DMS153 (cell line): ENCODE measurements around the gene PTGER1.
"Not testable (repeated sequence)": the region's sequence is repeated elsewhere in the genome, so short reads cannot be mapped to it uniquely, and the experiment has no call there.

Experiments used
- DNase-seq: peaks from one replicate; lab custom pipeline; 2025; lab: John Stamatoyannopoulos, UW

PTGER1 gene, protein sequence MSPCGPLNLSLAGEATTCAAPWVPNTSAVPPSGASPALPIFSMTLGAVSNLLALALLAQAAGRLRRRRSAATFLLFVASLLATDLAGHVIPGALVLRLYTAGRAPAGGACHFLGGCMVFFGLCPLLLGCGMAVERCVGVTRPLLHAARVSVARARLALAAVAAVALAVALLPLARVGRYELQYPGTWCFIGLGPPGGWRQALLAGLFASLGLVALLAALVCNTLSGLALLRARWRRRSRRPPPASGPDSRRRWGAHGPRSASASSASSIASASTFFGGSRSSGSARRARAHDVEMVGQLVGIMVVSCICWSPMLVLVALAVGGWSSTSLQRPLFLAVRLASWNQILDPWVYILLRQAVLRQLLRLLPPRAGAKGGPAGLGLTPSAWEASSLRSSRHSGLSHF

DNA sequence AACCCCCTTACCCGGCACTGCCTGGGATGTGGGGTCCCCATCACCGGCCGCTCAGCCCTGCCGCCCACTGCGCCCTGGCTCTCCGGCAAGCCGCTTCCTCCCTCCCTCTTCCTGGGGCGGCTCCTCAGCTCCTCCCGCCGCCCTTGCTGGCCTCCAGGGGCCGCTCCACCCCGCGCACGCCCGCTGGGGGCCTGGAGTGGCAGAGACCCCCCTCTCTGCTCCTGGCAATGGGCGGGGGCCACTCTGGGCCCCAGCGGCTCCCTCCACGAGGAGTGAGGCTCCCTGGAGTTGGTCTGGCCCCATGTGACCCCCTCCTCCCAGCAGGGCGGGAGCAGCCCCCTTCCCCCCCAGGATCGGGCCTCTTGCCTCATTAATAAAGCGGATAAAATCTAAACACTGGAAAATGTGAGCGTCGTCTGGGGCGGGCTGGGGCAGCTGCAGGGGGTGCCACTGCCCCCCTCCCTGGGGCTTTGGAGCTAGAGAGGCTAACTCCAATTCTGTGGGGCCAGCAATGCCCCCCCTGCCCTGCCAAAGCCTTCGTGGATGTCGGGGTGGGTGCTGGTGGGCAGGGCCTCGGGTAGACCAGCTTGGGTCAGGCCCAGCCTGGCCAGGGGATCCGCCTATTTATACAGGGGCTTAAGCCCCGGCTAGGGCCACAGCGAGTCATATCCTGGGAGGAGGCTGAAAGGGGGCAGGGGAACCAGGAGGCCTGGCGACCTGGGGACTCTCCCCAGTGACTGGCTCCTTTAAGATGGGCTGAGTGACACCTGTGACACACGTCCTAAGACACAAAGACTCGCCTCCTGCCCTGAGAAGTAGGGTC, at the start of gene PTGER1:
Gene PTGER1 (minus strand): TSS at position 104 of the 823 bp plus-strand sequence. CDS start 1,034 bp downstream, outside the sequence.
- no peak for DNase-seq

DNA sequence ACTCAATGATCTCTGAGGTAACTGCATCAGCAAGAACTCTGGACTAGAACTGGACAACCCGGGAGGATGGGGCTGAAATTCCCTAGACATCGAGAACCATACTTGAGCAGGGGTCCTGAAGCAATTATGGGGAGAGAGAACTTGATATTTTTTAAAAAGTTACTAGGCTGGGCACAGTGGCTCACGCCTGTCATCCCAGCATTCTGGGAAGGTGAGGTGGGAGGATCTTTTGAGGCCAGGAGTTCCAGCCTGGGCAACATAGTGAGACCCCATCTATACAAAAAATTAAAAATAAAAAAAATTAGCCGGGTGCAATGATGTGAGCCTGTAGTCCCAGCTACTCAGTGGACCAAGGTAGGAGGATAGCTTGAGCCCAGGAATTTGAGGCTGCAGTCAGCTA, 45.4 kb upstream of the PTGER1 start:
- no peak for DNase-seq

DNA sequence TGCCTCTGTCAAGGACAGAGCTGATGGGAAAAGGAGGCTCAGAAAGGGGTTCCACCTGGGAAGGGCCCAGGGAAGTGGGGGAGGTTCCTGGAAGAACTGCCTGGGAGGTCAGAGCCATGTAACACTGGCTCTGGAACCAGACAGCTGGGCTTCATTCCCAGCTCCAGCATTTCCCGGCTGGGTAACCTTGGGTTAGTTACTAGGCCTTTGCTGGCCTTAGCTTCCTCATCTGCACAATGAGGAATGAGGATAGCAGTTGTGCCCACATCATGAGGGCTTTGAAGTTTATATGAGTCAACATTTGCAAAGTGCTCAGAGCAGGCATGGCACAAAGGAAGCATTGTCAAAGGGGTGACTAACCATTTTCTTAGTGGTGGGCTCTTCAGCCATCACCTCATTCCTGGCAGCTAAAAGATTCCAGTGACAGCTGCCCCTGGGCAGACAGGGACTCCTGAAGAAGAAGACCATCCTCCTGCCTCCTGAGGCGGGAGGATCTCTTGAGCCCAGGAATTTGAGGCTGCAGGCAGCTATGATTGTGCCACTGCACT, 44.8 kb upstream of the PTGER1 start:
- peak; percentile 18 for DNase-seq

DNA sequence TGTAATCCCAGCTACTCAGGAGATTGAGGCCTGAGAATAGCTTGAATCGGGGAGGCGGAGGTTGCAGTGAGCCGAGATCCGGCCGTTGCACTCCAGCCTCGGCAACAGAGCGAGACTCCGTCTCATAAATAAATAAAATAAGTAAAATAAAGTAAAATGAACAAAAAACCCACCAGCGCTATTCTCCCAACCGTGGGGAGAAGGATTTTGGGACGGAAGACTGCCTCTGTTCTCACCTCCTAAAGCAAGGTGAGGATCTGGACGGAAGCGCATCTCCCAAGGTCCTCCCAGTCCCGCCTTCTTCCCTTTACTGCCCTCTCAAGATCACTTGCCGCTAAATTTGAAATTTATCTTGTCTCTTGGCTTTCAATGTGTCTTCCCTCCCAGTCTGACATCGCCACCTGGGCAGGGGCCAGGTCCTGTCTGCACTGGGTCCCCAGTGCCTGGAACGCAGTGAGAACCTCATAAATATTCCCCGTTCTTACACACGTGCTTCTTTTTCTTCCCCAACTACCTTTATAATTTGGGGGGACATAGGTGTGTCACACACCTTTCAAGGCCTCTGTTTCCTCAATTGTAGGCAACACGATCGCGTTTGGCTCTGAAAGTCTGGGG, 44.2 kb upstream of the PTGER1 start:
- no peak for DNase-seq

DNA sequence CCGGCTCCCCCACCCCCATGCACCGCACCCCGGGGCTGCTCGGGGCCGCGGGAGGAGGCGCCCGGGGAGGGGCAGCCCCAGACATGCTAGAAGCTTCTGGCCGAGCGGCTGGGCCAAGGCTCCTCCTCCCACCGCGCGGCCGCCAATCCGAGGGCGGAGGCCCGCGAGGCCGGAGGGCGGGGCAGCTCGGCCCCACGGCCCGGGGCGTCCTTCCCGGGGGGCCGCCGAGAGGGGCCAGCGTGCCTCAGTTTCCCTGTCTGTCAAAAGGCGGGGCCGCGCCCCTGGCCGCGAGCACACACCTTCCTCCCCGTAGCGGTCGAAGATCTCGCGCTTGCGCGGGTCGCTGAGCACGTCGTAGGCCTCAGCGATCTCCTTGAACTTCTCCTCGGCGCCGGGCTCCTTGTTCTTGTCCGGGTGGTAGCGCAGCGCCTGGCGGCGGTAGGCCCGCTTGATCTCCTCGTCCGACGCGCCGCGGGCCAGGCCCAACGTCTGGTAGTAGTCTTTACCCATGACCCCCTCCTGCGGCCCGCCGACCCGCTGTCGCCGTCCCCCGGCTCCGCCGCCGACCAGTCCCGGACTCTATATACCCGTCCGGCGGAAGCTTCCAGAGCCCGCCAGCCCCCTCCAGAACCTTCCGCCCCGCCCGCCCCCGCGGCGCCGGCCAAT, 42.8 kb upstream of the PTGER1 start, which contains the start of gene DNAJB1:
Gene DNAJB1 (minus strand): TSS at position 558 of the 666 bp plus-strand sequence. CDS start 48 bp downstream, at position 510.
- DNase-seq = no peak

DNA sequence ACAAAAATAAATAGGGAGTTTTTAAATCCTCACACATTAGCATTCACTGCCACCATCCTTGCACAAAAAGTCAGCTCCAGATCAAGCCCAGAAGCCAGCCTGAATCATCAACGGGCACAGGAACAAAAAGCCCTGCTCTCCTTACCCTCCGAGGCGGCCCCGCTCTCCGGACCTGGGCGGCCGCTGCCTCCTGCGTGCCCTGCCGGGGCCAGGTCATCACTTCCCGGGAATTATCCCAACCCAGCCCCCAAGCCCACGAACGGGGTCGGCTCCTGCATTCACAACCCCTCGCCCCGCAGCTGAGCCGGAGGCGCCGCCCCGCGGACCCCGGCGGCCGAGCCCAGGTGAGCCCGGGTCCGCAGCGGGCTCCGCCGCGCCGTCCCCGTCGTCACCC, 42.3 kb upstream of the PTGER1 start:
- DNase-seq = no peak

DNA sequence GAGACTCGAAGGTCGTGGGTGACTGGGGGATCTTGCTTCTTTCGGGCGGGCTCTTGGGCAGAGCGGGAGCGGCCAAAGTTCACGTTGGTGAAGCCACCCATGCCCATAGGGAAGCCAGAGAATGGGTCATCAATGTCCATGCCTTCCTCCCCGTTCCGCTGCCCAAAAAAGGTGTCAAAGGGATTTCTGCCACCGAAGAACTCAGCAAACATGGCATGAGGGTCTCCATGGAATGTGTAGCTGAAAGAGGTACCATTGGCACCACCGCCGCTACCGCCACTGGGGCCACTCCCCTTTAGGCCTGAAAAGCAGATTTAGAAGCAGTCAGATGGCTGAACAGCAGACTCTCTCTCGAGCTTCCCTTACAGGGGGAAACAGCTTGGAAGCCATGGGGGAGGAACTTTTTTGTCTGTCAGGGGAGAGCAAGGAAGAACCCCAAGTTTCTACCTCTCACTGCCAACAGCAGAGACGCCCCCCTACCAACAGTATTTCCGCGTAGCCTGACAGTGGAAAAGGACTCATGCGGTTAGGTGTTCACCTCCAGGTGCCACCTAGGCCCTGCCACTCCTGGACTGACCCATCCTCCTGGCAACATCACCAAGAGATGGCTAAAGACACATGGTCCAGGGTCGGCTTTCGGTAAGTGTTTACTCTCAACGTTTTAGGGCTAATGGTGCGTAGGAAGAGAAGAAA, 41.7 kb upstream of the PTGER1 start:
- no peak for DNase-seq

DNA sequence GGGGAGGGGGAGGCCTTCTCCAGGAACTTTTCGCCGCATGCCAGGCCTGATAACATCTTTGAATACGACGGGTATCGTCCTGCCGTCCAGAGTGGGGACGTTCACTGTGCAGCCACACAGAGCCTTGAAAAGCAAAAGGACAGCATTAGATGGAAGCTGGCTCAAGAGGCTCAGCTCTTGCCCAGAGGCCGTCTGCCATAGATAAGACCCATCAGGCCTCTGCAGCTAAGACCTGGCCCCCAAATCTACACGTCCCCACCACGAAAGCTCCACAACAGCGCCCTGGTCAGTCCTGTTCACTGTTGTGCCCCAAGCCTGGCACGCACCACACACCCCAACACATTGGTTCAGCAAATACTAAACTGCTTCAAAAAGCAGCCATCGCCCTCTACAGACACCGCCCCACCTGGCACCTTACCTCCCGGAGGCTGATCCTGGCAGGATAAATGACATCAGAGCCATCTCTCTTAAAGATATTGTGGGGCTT, 40.9 kb upstream of the PTGER1 start:
- DNase-seq = no peak

DNA sequence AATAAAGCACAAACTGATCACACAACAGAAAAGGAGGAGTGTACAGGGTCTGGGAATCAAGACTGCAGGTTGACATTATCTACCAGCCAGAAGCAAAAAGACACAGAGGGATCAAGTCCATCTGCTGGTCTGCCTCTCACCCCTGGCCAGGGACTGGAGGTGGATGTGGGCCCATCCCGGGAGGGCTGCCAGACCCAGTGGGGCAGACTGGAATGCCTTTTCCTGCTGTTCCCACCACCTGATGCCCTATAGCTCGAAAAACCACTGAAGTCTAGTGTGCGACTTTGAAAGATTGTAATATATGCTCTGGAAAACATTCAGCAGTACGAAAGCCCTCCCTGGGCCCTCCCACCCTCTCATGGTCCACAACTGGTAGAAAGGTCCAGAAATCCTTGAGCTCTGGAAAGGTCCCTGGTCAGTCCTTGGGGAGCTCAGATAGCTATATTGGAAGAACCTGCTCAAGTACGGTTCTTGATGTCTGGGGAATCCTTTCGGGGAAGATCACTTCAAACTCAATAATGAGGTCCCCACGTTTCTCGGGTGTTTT, 40.4 kb upstream of the PTGER1 start:
- no peak for DNase-seq

DNA sequence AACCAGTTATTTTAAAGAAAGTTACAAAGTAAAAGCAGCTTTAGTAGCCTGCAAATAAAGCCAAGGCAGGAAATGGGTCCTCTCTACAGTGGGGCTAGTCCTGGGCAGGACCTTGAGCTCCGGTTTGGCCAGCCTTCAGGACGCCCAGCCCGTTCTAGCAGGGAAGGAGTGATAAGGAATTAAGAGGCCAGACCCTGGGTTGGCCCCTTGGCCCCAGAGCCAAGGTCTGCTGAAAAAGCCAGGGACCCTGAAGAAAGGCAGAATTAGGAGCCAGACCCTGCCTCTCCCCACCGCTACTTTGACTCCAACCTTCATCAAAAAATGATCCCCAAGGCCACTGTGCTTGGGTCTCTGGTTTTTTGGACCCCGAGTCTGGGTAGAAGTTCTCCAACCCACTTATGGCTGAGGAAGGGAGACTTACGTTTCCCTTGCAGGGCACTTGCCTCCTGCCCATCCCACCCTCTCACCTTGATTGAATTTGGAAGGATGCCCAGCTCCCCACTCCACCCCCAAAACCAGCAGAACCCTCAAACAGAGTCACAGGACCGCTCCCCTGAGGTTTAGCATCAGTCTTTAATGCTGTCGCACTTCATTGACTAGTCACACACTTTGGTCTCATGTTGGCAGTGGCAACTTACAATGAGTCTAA, 39.2 kb upstream of the PTGER1 start:
- DNase-seq = no peak

DNA sequence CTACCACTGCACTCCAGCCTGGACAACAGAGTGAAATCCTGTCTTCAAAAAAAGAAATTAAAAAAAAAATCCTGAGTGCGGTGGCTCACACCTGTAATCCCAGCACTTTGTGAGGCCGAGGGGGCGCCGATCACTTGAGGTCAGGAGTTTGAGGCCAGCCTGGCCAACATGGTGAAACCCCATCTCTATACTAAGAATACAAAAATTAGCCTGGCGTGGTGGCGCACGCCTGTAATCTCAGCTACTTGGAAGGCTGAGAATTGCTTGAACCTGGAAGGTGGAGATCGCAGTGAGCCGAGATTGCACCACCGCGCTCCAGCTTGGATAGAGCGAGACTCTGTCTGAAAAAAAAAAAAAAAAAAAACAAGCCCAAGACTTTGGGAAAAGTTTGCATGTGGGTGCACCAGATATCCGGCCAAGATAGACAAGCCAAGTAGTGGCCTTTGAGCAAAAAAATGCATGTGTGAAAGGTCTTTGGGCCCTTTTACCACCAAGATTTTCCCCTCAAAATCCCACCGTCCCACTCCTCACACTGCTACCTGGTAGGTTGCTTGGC, 37.3 kb upstream of the PTGER1 start:
- DNase-seq = no peak

DNA sequence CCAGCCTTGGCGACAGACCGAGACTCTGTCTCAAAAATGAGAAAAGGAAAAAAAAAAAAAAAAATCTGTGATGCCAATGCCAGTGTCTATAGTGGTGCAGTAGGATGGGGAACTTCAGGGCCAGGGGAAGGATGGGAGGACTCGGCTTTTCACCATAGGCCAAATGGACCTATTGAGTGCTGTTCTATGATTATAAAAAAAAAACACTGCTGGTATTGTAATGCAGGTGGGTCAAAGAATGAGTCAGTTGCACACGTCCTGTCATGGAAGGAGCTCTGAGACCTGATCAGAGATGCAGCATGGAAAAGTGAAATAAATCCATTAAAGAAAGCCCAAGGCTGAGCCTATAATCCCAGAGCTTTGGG, 36.1 kb upstream of the PTGER1 start:
- DNase-seq = no peak

DNA sequence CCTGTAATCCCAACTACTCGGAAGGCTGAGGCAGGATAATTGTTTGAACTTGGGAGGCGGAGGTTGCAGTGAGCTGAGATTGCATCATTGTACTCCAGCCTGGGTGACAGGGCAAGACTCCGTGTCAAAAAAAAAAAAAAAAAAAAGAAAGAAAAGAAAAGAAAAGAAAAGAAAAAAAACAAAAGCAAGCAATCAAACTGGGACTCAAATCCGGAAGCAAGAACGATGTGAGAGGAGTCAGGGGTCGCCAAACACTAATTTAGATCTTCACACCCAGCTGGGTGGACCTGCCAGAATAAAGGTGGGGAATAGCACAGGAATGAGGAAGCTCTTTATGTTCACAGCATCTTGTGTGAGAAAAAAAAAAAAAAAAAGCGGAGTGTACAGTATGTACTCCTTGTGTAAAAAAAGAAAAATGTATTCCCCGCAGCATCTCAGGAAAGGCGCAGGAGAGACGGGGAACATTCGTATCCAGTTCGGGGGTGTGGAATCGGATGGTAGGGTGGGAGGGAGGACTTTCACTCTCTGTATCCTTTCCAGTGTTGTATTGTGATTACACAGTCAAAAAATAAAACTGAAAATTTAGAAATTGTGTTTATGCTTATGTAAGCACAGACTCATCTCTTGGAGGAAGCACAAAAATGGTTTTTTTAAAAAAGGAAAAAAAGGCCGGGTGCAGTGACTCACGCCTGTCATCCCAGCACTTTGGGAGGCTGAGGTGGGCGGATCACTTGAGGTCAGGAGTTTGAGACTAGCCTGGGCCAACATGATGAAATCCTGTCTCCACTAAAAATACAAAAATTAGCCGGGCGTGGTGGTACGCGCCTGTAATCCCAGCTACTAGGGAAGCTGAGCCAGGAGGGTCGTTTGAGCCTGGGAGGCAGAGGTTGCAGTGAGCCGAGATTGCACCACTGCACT, 35.4 kb upstream of the PTGER1 start:
- no peak for DNase-seq

DNA sequence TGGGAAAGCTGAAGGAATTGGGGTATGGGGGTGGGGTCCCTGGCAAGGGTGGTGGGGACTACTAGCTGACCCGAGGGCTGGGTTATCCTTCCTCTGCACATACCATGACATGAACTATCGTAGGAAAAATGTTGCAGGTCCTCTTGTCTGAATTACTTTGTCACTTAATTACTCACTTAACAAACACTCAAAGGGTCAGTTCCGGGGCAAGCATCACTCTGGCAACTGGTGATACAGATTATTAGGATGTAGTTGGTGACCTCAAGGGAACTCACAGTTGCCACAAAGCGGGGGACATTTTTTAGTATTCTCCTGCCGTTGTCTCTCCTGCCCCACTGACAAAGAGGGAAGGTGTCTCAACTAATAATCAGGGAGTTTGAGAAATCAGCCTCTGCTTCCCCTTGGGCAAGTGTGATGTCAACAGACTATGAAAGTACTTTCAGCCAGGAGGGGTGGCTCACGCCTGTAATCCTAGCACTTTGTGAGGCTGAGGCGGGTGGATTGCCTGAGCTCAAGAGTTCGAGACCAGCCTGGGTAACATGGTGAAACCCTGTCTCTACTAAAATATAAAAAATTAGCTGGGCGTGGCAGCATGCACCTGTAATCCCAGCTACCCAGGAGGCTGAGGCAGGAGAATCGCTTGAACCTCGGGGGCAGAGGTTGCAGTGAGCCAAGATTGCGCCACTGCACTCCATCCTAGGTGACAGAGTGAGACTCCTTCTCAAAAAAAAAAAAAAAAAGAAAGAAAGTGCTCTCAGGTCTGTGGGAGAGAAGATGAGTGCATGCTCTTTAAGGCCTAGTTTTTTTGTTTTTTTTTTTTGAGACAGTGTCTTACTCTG, 32.8 kb upstream of the PTGER1 start:
- no peak for DNase-seq

DNA sequence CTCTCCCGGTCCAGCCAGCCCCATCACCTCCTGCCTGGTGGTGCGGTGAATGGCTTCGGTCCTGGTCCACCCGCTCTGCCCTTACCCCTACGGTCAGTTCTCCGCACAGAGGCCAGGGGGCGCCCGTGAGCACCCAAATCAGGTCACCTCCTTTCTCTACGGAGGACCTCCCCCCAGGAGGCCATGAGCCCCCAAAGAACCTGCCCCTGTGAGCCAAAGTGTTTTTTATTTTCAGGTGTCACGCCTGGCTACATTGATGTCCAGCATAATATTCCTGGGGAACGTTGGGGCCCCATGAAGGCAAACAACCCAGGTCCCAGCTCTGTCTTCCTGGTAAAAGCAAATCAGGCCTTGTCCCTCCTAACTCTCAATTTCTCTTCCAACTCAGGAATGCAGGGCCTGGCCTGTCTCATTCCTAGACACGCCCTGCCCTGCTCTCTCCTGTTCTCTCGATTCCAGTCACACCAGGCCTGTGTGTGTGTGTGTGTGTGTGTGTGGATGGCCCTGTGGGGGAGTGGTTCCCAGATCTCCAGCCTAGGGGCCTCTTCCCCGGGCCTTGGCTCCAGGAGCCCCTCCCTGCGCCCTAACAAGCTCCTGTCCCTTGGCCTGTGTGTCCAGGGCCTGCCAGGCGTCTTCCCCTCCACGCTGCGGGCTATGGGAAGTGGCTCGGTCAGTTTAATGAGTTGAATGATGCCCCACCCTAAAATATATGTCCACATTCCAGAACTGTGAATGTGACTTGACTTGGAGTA, 30.5 kb upstream of the PTGER1 start:
- DNase-seq = peak; percentile 13

DNA sequence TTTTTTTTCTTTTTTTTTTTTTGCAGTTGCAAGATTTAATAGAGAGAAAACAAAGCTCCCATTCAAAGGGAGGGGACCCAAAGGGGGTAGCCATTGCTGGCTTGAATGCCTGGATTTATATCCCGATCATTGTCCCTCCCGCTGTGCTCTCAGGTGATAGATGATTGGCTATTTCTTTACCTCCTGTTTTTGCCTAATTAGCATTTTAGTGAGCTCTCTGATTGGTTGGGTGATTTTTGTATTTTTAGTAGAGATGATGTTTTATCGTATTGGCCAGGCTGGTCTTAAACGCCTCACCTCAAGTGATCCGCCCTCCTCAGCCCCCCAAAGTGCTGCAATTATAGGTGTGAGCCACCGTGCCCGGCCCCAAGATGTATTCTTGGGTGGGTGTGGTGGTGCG, 29.4 kb upstream of the PTGER1 start:
- DNase-seq = not testable (repeated sequence)

DNA sequence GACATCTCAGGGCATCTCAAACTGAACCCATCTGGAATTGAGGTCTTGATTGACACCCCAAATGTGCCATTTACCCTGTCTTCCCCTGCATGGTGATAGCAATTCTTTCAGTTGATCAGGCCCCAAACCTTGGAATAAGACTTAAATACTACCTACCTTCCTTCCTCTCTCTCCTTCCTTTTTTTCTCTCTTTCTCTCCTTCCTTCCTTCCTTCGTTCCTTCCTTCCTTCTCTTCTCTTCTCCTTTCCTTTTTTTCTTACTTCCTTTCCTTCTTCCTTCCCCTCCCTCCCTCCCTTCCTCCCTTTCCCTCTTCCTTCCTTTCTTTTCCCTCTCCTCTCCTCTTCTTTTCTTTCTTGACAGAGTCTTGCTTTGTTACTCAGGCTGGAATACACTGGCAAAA, 28.1 kb upstream of the PTGER1 start:
- DNase-seq = no peak
